Cerebellar cortex (tissue), 1 donor: ENCODE measurements around the gene OSTM1.
A peak's percentile ranks its signal among the peaks of the same experiment; 100 is the strongest.

ENCODE experiments used
- DNase-seq: peaks from one replicate; pipeline ENCODE4 v3.0.0-alpha.2; 2015; ENCODE audit warnings: low spot score

OSTM1 gene

DNA sequence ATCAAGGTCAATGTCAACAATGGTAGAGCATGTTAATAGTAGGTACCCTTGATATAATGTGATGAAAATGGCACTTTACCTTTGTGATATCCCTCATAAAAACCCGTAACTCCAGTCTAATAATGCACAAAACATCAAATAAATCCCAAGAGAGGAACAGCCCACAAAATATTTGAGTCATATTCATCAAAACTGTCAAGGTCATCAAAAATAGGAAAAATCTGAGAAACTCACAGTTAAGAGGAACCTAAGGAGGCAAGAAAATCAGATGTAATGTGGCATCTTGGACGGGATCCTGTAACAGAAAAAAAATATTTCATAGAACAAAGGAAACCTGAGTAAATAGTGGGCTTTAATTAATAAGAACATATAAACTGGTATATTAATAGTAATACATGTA lies 25.5 kb upstream of the OSTM1 start:
- no peak for DNase-seq

DNA sequence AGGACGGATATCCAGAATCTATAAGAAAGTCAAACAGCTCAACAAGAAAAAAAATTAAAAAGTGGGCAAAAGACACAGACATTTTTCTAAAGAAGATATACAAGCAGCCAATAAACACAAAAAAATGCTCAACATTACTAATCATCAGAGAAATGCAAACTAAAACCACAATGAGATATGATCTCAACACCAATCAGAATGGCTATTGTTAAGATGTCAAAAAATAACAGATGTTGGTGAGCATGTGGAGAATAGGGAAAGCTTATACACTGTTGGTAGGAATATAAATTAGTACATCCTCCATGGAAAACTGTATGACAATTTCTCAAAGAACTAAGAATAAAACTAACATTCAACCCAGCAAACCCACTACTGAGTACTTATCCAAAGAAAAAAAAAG lies 23.3 kb upstream of the OSTM1 start:
- DNase-seq = no peak

DNA sequence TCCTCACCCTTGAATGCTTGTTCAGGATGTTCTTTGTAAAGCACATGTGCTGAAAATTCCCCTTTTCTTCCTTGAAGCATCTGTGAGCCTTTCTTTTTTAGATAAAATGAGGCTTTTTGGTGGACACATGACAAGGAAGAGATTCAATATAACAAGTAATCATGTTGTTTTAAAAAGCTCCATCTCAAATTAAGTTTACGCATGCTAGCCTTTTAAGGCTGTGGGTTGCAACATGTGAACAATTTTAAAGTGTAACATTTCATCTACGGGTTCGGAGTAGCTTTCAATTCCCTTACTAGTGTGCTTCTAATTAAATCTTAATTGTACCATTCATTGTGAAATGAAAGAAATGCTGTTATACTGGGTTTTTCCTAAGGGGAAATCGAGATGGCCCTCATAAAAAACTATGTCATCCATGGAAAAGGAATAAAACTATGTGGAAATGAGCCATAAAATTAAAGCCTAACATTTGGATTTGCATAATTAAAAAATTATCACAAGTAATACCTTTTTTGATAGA lies 19.3 kb upstream of the OSTM1 start:
- no peak for DNase-seq

GRCh38 chr6:108091288-108091687 lies 16.7 kb upstream of the OSTM1 start:
- DNase-seq = no peak

GRCh38 chr6:108083349-108083748 lies 8.8 kb upstream of the OSTM1 start:
- DNase-seq = no peak

GRCh38 chr6:108082539-108082938 lies 8.0 kb upstream of the OSTM1 start:
- no peak for DNase-seq

GRCh38 chr6:108080010-108080780 lies 5.7 kb upstream of the OSTM1 start:
- DNase-seq = no peak

DNA sequence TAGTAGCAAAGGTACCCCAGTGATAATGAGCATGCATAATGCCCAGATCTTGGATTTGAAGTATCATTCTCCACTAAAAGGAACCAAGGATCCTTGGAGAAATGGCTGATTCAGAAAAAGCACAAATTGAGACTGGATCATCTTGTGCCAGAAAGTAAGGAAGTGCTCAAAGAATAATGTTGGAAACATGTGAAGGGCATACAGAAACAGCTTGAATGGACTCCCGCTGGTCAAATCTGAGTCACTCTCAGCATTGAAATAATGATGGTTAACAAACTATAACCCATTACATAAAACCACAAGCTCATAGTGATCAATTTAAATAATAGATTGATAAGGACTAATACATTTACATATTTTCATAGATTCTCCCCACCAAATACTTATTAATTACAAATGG lies 3.6 kb upstream of the OSTM1 start:
- no peak for DNase-seq

- no peak for DNase-seq
Measured at GRCh38 chr6:108074057-108074358, 533 bp downstream of the OSTM1 start.

GRCh38 chr6:108071736-108072276 lies 2.7 kb downstream of the OSTM1 start:
- no peak for DNase-seq

DNA sequence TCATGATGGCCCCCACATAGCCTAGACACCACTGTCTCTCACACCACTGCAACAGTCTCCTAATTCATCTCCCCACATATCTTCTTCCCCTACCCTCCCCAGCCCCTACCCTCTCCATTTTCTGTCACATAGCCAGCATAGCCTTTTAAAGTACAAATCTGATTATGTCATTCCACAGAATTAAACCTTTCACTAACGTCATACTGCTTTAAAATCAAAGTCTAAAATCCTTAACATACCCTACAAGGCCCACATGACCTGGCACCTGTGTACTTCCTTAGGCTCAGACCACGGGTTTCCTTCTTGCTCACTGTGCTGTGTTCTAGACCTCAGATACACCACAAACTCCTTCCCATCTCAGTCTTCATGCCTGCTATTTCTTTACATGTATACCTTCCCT lies 5.9 kb downstream of the OSTM1 start:
- DNase-seq = no peak

- no peak for DNase-seq
Measured at GRCh38 chr6:108068182-108068581, 6.4 kb downstream of the OSTM1 start.

DNA sequence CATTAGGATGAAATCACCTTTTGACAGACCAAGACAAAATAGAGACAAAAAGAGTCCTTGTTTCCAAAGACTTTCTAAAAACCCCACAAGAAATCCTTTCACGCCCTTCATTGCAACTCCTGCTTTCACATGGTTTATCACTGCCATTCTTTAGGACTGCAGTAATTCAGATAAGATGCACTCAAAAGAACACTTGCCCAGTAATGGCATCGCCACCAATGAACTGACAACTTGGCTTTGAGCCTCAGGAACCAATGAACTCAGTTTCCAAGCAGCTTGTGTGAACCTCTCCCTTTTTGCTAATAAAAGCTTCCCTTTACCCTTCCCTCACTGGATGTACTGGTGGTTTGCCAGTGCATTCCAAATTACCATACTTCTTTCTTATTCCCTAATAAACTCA lies 21.8 kb downstream of the OSTM1 start:
- no peak for DNase-seq

DNA sequence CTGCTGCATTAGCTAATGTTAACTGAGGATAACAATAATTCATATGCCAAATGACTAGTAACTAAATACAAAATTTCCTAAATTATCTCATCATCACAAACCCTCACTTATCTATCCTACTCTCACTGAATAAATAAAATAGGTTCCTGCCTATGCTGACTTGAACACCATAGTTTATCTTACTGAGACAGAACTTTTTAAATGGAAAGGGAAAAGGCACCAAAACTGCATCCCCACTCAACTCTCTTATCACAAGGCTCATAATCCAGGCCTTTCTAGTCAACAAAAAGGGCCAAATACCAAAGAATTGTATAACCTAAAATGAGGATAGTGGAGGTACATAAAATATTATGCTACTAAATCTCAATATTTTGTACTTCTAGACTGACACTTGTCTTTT lies 23.1 kb downstream of the OSTM1 start:
- DNase-seq = no peak

- DNase-seq = no peak
Measured at GRCh38 chr6:108039681-108040080, 34.9 kb downstream of the OSTM1 start.

GRCh38 chr6:108036884-108037283 lies 37.7 kb downstream of the OSTM1 start:
- DNase-seq = no peak

DNA sequence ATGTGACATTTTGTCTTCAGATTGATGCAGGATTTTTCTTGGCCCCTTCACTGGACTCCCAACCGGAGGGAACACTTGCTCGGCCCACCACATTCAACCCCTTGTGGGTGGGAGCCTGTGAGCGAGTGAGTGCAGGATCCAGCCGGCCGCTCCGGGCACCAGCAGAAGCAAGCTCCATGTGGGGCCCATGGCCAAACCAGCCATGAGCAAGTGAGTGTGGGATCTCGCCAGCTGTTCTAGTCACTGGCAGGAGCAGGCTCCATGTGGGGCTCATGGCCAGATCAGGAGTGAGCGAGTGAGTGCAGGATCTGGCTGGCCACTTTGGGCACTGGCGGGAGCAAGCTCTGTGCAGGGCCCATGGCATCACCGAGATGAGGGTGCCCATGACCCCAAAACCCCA lies 42.6 kb downstream of the OSTM1 start:
- no peak for DNase-seq

- DNase-seq = peak; percentile 66
Measured at GRCh38 chr6:108030211-108030610, 44.3 kb downstream of the OSTM1 start.

- DNase-seq = peak; percentile 73
Measured at GRCh38 chr6:108029226-108029921, 45.2 kb downstream of the OSTM1 start.

DNA sequence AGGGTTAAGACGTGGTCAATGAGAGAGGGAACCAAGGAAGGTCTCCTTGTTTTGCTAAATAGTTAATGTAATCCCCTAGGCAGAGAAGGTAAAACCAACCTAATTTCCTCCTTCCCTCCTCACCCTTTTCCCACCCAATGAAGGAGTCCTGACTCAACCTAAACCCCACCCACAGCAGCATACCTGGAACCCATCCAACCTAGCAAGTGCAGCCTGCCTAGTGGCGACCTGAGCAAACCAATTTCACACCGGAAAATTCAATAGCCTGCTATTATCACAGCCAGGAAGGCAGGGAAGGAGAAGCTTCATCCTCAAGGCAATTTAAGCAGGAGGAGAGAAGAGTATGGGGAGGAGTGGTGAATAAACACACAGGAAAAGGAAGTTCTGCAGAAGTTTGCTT lies 46.9 kb downstream of the OSTM1 start:
- no peak for DNase-seq

DNA sequence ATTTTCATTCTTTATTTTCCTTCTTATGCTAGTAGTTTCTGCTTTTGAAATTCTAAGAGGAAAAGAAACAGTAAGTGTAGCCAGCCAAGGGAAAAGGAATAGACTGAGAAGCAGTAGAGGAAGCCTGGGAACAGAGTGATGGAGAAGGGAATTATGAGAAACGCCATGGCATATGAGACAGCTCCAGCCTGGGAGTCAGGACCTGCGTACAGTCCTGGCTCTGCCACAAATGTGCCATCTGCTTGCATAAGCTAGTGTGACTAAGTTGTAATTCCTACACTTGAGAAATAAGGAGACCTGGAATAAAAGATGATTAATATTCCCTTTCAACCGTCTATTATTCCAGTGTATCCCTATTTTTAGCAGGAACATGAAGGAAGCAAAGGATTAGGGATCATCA lies 47.5 kb downstream of the OSTM1 start:
- peak; percentile 71 for DNase-seq

GRCh38 chr6:108024427-108025073 lies 50.0 kb downstream of the OSTM1 start:
- no peak for DNase-seq
